C4-2B (cell line): ENCODE measurements around the gene CELA1.
"Not testable (repeated sequence)": the region's sequence is repeated elsewhere in the genome, so short reads cannot be mapped to it uniquely, and the experiment has no call there.

Source experiments
- ZFX ChIP-seq: fragments of 450-650 bp; IDR thresholded peaks from 2 replicates; pipeline ENCODE4 v1.6.1; 2017
- TF ChIP-seq, protein P1 (sequence below): fragments of 450-650 bp; conservative IDR thresholded peaks from 2 replicates; pipeline ENCODE4 v1.5.1; 2017; ENCODE audit warnings: mild to moderate bottlenecking

- TF ChIP-seq, protein P1, sequence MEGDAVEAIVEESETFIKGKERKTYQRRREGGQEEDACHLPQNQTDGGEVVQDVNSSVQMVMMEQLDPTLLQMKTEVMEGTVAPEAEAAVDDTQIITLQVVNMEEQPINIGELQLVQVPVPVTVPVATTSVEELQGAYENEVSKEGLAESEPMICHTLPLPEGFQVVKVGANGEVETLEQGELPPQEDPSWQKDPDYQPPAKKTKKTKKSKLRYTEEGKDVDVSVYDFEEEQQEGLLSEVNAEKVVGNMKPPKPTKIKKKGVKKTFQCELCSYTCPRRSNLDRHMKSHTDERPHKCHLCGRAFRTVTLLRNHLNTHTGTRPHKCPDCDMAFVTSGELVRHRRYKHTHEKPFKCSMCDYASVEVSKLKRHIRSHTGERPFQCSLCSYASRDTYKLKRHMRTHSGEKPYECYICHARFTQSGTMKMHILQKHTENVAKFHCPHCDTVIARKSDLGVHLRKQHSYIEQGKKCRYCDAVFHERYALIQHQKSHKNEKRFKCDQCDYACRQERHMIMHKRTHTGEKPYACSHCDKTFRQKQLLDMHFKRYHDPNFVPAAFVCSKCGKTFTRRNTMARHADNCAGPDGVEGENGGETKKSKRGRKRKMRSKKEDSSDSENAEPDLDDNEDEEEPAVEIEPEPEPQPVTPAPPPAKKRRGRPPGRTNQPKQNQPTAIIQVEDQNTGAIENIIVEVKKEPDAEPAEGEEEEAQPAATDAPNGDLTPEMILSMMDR = not testable (repeated sequence)
- TF ChIP-seq ZFX = not testable (repeated sequence)
These were observed 28.2 kb downstream of the CELA1 start for GRCh38 chr12:51318057-51318806.
